ENCODE measurements around the gene NPAS3.

NPAS3 gene

GRCh38 chr14:33566082-33566481 is 627.4 kb downstream of the NPAS3 start:
- DNase-seq: no peak

GRCh38 chr14:33567023-33567728 is 628.5 kb downstream of the NPAS3 start:
- no peak for DNase-seq

GRCh38 chr14:33567731-33568130 is 629.1 kb downstream of the NPAS3 start:
- no peak for DNase-seq

GRCh38 chr14:33568935-33569579 is 630.4 kb downstream of the NPAS3 start:
- no peak for DNase-seq

- no peak for DNase-seq
Observed at GRCh38 chr14:33569821-33570687, 631.4 kb downstream of the NPAS3 start.

- DNase-seq: no peak
Observed at GRCh38 chr14:33570694-33571310, 632.1 kb downstream of the NPAS3 start.

GRCh38 chr14:33573301-33573880 is 634.7 kb downstream of the NPAS3 start:
- DNase-seq: no peak

GRCh38 chr14:33576014-33576413 is 637.3 kb downstream of the NPAS3 start:
- DNase-seq: no peak

- DNase-seq: no peak
Observed at GRCh38 chr14:33578461-33579216, 640.0 kb downstream of the NPAS3 start.

GRCh38 chr14:33580231-33580749 is 641.6 kb downstream of the NPAS3 start:
- no peak for DNase-seq

- no peak for DNase-seq
Observed at GRCh38 chr14:33580841-33581240, 642.2 kb downstream of the NPAS3 start.

- no peak for DNase-seq
Observed at GRCh38 chr14:33584697-33585096, 646.0 kb downstream of the NPAS3 start.

- DNase-seq: no peak
Observed at GRCh38 chr14:33586806-33587205, 648.1 kb downstream of the NPAS3 start.

GRCh38 chr14:33587791-33588190 is 649.1 kb downstream of the NPAS3 start:
- DNase-seq: no peak

GRCh38 chr14:33588771-33589170 is 650.1 kb downstream of the NPAS3 start:
- no peak for DNase-seq

- no peak for DNase-seq
Observed at GRCh38 chr14:33589334-33589733, 650.7 kb downstream of the NPAS3 start.

GRCh38 chr14:33590891-33591630 is 652.4 kb downstream of the NPAS3 start:
- DNase-seq: no peak

- no peak for DNase-seq
Observed at GRCh38 chr14:33592297-33592696, 653.6 kb downstream of the NPAS3 start.

- no peak for DNase-seq
Observed at GRCh38 chr14:33596211-33597080, 657.8 kb downstream of the NPAS3 start.

GRCh38 chr14:33598582-33598981 is 659.9 kb downstream of the NPAS3 start:
- DNase-seq: no peak
